Smooth muscle cell of the umbilical artery (primary cell): ENCODE measurements around the gene BBLN. TPM values are rescaled to one million over a fixed set of nuclear protein-coding genes. Genes with fewer than 3 reads are reported as not detected.

Source experiments
- total RNA-seq: library from RNA; depleted of rRNA; stranded (reverse); fragments of >200 nt; gene quantifications from 2 replicates; pipeline ENCODE4 v1.2.3, GENCODE V29; 2014

BBLN gene
- total RNA-seq = 40.9 and 47.8 TPM in 2 replicates

GRCh38 chr9:128159784-128160602 lies at the start of gene BBLN:
TSS of gene BBLN (plus strand) at chr9:128160265. CDS start at chr9:128160408, 143 bp downstream.

DNA sequence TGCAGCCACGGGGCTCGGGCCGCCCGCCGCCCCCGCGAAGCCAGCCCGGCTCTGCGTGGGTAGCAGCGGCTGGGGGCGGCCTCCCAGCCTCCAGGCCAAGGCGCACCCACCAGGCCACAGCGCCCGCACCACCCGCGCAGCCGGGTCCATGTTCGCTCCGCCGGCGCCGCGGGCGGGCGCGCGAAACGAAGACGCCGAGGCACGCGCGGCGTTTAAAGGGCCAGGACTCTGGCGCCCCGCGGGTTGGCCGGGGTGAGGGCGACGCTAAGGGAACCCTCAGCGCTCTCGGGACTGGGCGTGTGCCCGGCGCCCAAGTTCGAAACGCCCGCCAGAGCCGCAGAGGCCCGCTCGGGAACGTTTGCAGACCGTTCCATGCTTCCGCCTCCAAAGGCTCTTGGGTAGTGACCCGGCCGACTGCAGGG lies 32.5 kb upstream of the BBLN start, which contains the start of gene PTGES2:
Gene PTGES2 (minus strand): TSS at position 162 of the 422 bp plus-strand sequence. CDS start 12 bp downstream, at position 150.

DNA sequence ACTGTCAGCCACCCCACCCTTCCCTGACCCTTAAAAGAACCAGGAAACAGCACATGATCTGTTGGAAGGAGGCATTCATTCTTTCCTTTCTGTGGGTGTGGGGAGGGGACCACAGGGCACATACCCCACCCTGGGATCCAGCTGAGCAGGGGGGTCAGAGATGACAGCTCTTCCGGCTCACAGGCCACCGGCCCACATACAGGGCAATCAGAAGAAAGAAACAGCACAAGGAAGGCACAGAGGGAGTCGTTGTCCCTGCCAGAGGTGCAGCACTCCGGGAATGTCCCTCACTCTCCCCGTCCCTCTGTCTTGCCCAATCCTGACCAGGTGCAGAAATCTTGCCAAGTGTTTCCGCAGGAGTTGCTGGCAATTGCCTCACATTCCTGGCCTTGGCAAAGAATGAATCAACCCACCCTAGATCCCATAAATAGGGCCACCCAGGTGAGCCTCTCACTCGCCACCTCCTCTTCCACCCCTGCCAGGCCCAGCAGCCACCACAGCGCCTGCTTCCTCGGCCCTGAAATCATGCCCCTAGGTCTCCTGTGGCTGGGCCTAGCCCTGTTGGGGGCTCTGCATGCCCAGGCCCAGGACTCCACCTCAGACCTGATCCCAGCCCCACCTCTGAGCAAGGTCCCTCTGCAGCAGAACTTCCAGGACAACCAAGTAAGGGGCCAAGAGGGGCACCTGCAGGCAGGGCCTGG lies 10.9 kb upstream of the BBLN start, which contains the start of gene LCN2:
Gene LCN2 (plus strand): TSS at position 453 of the 701 bp plus-strand sequence. CDS start 73 bp downstream, at position 526.

DNA sequence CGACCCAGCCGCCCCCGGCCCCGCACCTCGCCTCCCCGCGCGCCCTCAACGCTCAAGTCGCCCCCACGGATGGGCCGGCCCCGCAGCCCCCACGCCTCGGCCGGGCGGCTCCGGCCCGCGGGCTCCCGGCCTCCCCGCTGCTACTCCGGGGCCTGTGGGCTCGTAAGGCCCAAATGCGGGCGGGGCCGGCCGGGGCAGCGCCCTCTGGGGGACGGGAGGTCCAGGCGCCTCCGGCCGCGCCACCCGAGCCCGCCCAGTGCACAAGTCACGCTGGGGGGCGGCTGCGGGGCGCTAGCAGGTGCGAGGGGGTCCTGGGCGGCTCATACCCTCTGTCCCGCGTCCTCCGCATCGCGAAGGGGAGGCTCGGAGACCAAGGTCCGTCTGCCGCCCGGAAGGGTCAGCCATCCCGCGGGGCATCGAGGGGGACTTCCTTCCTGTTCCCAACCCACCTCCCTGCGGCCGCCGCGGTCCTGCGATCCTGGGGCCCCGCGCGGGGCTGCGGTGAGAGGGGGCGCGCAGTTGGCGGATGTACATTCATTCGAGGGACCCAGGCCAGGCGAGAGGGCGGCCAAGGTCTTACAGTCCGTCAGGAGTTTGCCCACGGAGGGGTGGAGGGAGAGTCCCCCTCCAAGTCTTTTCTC lies 31.5 kb downstream of the BBLN start, which contains the start of gene CIZ1:
Gene CIZ1 (minus strand): TSS at position 167 of the 641 bp plus-strand sequence. CDS start 715 bp downstream, outside the sequence.

DNA sequence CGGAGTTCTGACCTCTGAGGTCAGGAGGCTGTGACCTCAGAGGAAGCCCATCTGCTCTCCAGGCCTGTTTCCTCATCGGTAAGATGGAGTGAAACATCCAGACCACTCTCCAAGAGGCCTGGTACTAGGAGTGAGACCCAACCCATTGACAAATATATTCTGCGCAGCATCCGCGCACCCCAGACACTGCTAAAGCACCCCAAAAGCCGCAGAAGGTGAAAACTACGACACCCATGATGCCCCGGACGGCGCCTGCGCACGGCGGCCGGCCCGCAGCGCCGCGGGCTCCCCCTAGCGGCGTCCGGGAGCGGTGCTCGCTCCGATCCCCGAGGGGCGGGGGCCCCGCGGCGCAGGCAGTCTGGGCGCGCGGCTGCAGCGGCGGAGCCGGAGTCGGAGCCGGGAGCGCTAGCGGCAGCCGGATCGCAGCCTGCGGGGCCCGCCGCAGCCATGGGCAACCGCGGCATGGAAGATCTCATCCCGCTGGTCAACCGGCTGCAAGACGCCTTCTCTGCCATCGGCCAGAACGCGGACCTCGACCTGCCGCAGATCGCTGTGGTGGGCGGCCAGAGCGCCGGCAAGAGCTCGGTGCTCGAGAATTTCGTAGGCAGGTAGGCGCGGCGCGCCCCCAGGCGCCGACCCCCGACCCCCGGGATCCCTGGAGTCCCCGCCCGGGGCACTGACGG lies 43.1 kb downstream of the BBLN start, which contains the start of gene DNM1:
Gene DNM1 (plus strand): TSS at position 356 of the 683 bp plus-strand sequence. CDS start 92 bp downstream, at position 448.

Other genes with a start within 250 kb of the BBLN start
- 24.1 and 59.5 TPM in 2 replicates for gene ST6GALNAC4, start 243.2 kb upstream of the BBLN start, total RNA-seq
- gene PIP5KL1, start 229.5 kb upstream of the BBLN start, total RNA-seq = 1.5 and 2.3 TPM in 2 replicates
- gene DPM2, start 222.4 kb upstream of the BBLN start, total RNA-seq = 8.9 and 13.2 TPM in 2 replicates
- gene EEIG1, start 179.3 kb upstream of the BBLN start, total RNA-seq = 10.1 and 20.0 TPM in 2 replicates
- gene NAIF1, start 92.9 kb upstream of the BBLN start, total RNA-seq = 8.2 and 11.6 TPM in 2 replicates
- gene SLC25A25, start 92.0 kb upstream of the BBLN start, total RNA-seq = 19.2 and 21.7 TPM in 2 replicates
- 53.4 and 70.1 TPM in 2 replicates for gene PTGES2, start 32.5 kb upstream of the BBLN start, total RNA-seq
- not detected in 2 replicates for gene LCN2, start 10.8 kb upstream of the BBLN start, total RNA-seq
- gene CIZ1, start 31.3 kb downstream of the BBLN start, total RNA-seq = 17.2 and 42.0 TPM in 2 replicates
- 9.5 and 14.2 TPM in 2 replicates for gene DNM1, start 43.1 kb downstream of the BBLN start, total RNA-seq
- gene GOLGA2, start 115.7 kb downstream of the BBLN start, total RNA-seq = 146 and 160 TPM in 2 replicates
- 34.6 and 38.0 TPM in 2 replicates for gene SWI5, start 116.0 kb downstream of the BBLN start, total RNA-seq
- 8.9 and 10.4 TPM in 2 replicates for gene TRUB2, start 162.2 kb downstream of the BBLN start, total RNA-seq
- 19.6 and 20.8 TPM in 2 replicates for gene COQ4, start 162.6 kb downstream of the BBLN start, total RNA-seq
- 16.3 and 22.0 TPM in 2 replicates for gene SLC27A4, start 180.3 kb downstream of the BBLN start, total RNA-seq
- 20.5 and 34.4 TPM in 2 replicates for gene URM1, start 211.1 kb downstream of the BBLN start, total RNA-seq